Caco-2 (cell line): Measurements from ENCODE around the gene GABPB1. TPM values are rescaled to one million over a fixed set of nuclear protein-coding genes. Genes with fewer than 3 reads are reported as not detected.

ENCODE experiments used
- BruUV-seq: library from RNA; stranded (reverse); fragments of 400-500 nt; replicated peaks from 2 replicates; lab custom pipeline; 2021; lab: Mats Ljungman, UMichigan
- CTCF ChIA-PET: fragments of 300-600 bp; sonication (Branson Sonifier 250); formaldehyde crosslinking; loops from one replicate; lab custom pipeline; 2022; ENCODE audit warnings: antibody characterized with exemption; lab: Charles Lee
- POLR2A ChIA-PET: fragments of 300-600 bp; sonication (Branson Sonifier 250); formaldehyde crosslinking; loops from one replicate; lab custom pipeline; 2022; ENCODE audit warnings: antibody characterized with exemption; lab: Charles Lee
- DNase-seq, 2 experiments: peaks; one replicate each; pipeline versions ENCODE4 v3.0.0 to v3.0.0-alpha.2; 2020 to 2022
- H3K27me3 ChIP-seq: replicated peaks from 2 replicates; pipeline ENCODE4 v1.6.0; 2011; ENCODE audit warnings: low read length; ENCODE audit not compliant: control insufficient read depth, insufficient read depth
- H3K36me3 ChIP-seq: 2 replicates; pipeline ENCODE4 v1.5.1; 2011; ENCODE audit warnings: low read length; ENCODE audit not compliant: control insufficient read depth, insufficient read depth
- H3K4me1 ChIP-seq: fragments of 250-450 bp; sonication (Bioruptor Pico); 2 replicates; pipeline ENCODE4 v1.5.1; 2020; ENCODE audit warnings: mild to moderate bottlenecking
- H3K4me3 ChIP-seq: 2 replicates; pipeline ENCODE4 v1.5.1; 2011; ENCODE audit warnings: low read depth, mild to moderate bottlenecking, control low read depth, low read length
- H3K9me3 ChIP-seq: fragments of 250-450 bp; sonication (Bioruptor Pico); 2 replicates; pipeline ENCODE4 v1.5.1; 2020; ENCODE audit warnings: mild to moderate bottlenecking, moderate library complexity
- H3K27ac Mint-ChIP-seq: one replicate; pipeline ENCODE4 v1.8.0; 2022; ENCODE audit warnings: mixed read lengths; ENCODE audit not compliant: unreplicated experiment
- H3K27me3 Mint-ChIP-seq: one replicate; pipeline ENCODE4 v1.8.0; 2022; ENCODE audit warnings: mixed read lengths; ENCODE audit not compliant: insufficient read depth, unreplicated experiment
- H3K36me3 Mint-ChIP-seq: one replicate; pipeline ENCODE4 v1.8.0; 2022; ENCODE audit warnings: mild to moderate bottlenecking, mixed read lengths; ENCODE audit not compliant: insufficient read depth, unreplicated experiment
- H3K4me1 Mint-ChIP-seq: one replicate; pipeline ENCODE4 v1.8.0; 2022; ENCODE audit warnings: low read depth, mixed read lengths; ENCODE audit not compliant: unreplicated experiment
- H3K4me3 Mint-ChIP-seq: one replicate; pipeline ENCODE4 v1.8.0; 2022; ENCODE audit warnings: mild to moderate bottlenecking, moderate library complexity, mixed read lengths; ENCODE audit not compliant: unreplicated experiment
- H3K9me3 Mint-ChIP-seq: one replicate; pipeline ENCODE4 v1.8.0; 2022; ENCODE audit warnings: mixed read lengths; ENCODE audit not compliant: unreplicated experiment
- CTCF ChIP-seq, 2 experiments: fragments of 200-600 bp in 1 of 2; IDR thresholded peaks; 1 replicate in 1 of 2; 2 replicates in 1 of 2; pipeline versions ENCODE4 v1.5.1 to v1.8.0; 2011 to 2022; ENCODE audit warnings: antibody characterized with exemption in 1 of 2, control low read depth in 1 of 2, inconsistent platforms in 1 of 2, low read depth in 1 of 2, low read length in 1 of 2, mild to moderate bottlenecking in 1 of 2, moderate library complexity in 1 of 2; ENCODE audit not compliant: insufficient read depth in 1 of 2, severe bottlenecking in 1 of 2, unreplicated experiment in 1 of 2
- intact Hi-C: fragments of 100-400 bp; cut with micrococcal nuclease; formaldehyde crosslinking; loops from one replicate; pipeline ENCODE4 v1.10.0; 2022; ENCODE audit not compliant: unreplicated experiment
- total RNA-seq: library from RNA; stranded (reverse); gene quantifications from 2 replicates; pipeline ENCODE4 v1.2.3, GENCODE V29; 2022

GABPB1 gene
- total RNA-seq, 1 experiment from 2014 or later: 44.7 TPM

GRCh38 chr15:50249704-50250103 lies 105.3 kb downstream of the GABPB1 start:
- no TSS peak for BruUV-seq
- no peaks in the 10 kb centered on the region for H3K9me3 ChIP-seq
- TF ChIP-seq CTCF (IDR thresholded peaks at IDR 0.05; ENCODE audit: insufficient read depth in 1 of 2, low read depth in 1 of 2, low read length in 1 of 2, severe bottlenecking in 1 of 2, unreplicated experiment in 1 of 2): no peak
- no peak for DNase-seq
- intact Hi-C loops: no loop called here
- no peak overlapping the region for H3K4me3 Mint-ChIP-seq
- peaks cover 4% of the 10 kb centered on the region for H3K4me1 Mint-ChIP-seq
- H3K4me1 ChIP-seq: no peaks in the 10 kb centered on the region
- H3K9me3 Mint-ChIP-seq: no peaks in the 10 kb centered on the region
- no peaks in the 10 kb centered on the region for H3K36me3 ChIP-seq
- no peak overlapping the region for H3K4me3 ChIP-seq
- CTCF ChIA-PET: no interaction called here
- no peaks in the 10 kb centered on the region for H3K27me3 Mint-ChIP-seq
- no peaks in the 10 kb centered on the region for H3K27me3 ChIP-seq
- POLR2A ChIA-PET: no interaction called here
- H3K36me3 Mint-ChIP-seq: no peaks in the 10 kb centered on the region
- H3K27ac Mint-ChIP-seq: no peak overlapping the region

GRCh38 chr15:50248994-50249582 lies 105.9 kb downstream of the GABPB1 start:
- ChIA-PET CTCF (no interaction called here), POLR2A (no interaction called here)
- Mint-ChIP-seq H3K27me3 (no peaks in the 10 kb centered on the region), H3K4me1 (peaks cover 4% of the 10 kb centered on the region), H3K9me3 (no peaks in the 10 kb centered on the region), H3K4me3 (no peak overlapping the region), H3K36me3 (no peaks in the 10 kb centered on the region), H3K27ac (no peak overlapping the region)
- BruUV-seq: no TSS peak
- intact Hi-C loops: no loop called here
- TF ChIP-seq CTCF (IDR thresholded peaks at IDR 0.05; ENCODE audit: insufficient read depth in 1 of 2, low read depth in 1 of 2, low read length in 1 of 2, severe bottlenecking in 1 of 2, unreplicated experiment in 1 of 2): no peak
- DNase-seq: no peak
- Histone ChIP-seq H3K4me1 (no peaks in the 10 kb centered on the region), H3K4me3 (no peak overlapping the region), H3K9me3 (no peaks in the 10 kb centered on the region), H3K27me3 (no peaks in the 10 kb centered on the region), H3K36me3 (no peaks in the 10 kb centered on the region)

- DNase-seq: peak in 1 of 2 experiments; percentile 63
- no peaks in the 10 kb centered on the region for H3K27me3 Mint-ChIP-seq
- no peak overlapping the region for H3K4me3 ChIP-seq
- no peaks in the 10 kb centered on the region for H3K4me1 ChIP-seq
- no peaks in the 10 kb centered on the region for H3K9me3 Mint-ChIP-seq
- no peaks in the 10 kb centered on the region for H3K9me3 ChIP-seq
- POLR2A ChIA-PET: no interaction called here
- H3K36me3 Mint-ChIP-seq: no peaks in the 10 kb centered on the region
- H3K27ac Mint-ChIP-seq: no peak overlapping the region
- no peak for TF ChIP-seq CTCF (IDR thresholded peaks at IDR 0.05; ENCODE audit: insufficient read depth in 1 of 2, low read depth in 1 of 2, low read length in 1 of 2, severe bottlenecking in 1 of 2, unreplicated experiment in 1 of 2)
- no peaks in the 10 kb centered on the region for H3K27me3 ChIP-seq
- no peaks in the 10 kb centered on the region for H3K36me3 ChIP-seq
- CTCF ChIA-PET: no interaction called here
- no peak overlapping the region for H3K4me3 Mint-ChIP-seq
- peaks cover 4% of the 10 kb centered on the region for H3K4me1 Mint-ChIP-seq
- intact Hi-C loops: no loop called here
- no TSS peak for BruUV-seq
Measured at GRCh38 chr15:50247819-50248655, 107.0 kb downstream of the GABPB1 start.
